HEK293 (cell line): ENCODE measurements around the gene TEX28.

ENCODE experiments used
- CTCF ChIA-PET: fragments of 350-600 bp; formaldehyde crosslinking; extraction: SDS; loops from one replicate; lab custom pipeline; 2021; ENCODE audit warnings: antibody characterized with exemption; lab: Yijun Ruan, JAX
- POLR2A ChIA-PET: fragments of 300-600 bp; formaldehyde crosslinking; extraction: SDS; loops from one replicate; lab custom pipeline; 2020; ENCODE audit warnings: antibody characterized with exemption, inconsistent platforms; lab: Yijun Ruan, JAX
- H3K27ac ChIP-seq: fragments of 200-500 bp; sonication (Bioruptor generic); 2 replicates; pipeline ENCODE4 v1.5.1; 2014; ENCODE audit warnings: low read depth, low read length, control low read depth, inconsistent platforms; ENCODE audit errors: extremely low read depth
- H3K36me3 ChIP-seq, 2 experiments: fragments of 200-500 bp in 1 of 2; sonication (Bioruptor generic) in 1 of 2; 1 replicate in 1 of 2; 2 replicates in 1 of 2; pipeline ENCODE4 v1.5.1; 2014 to 2017; ENCODE audit warnings: inconsistent platforms in 2 of 2, low read length in 2 of 2; ENCODE audit not compliant: control insufficient read depth in 2 of 2, insufficient read depth in 1 of 2
- H3K4me1 ChIP-seq: fragments of 200-500 bp; sonication (Bioruptor generic); 2 replicates; pipeline ENCODE4 v1.5.1; 2014; ENCODE audit warnings: mild to moderate bottlenecking, low read length, inconsistent platforms; ENCODE audit not compliant: control insufficient read depth, insufficient read depth
- H3K4me3 ChIP-seq: 2 replicates; pipeline ENCODE4 v1.5.1; 2011; ENCODE audit warnings: low read depth, mild to moderate bottlenecking, control low read depth, low read length, moderate library complexity
- H3K9me3 ChIP-seq: fragments of 200-500 bp; sonication (Bioruptor generic); 2 replicates; pipeline ENCODE4 v1.5.1; 2014; ENCODE audit warnings: low read depth, low read length, inconsistent platforms; ENCODE audit not compliant: control insufficient read depth, insufficient read depth
- ELK4 ChIP-seq: IDR thresholded peaks from 2 replicates; pipeline ENCODE4 v1.6.1; 2011; ENCODE audit warnings: mild to moderate bottlenecking, low read depth, low read length, borderline replicate concordance
- GFI1B ChIP-seq: fragments of 450-650 bp; formaldehyde crosslinking; IDR thresholded peaks from 2 replicates; pipeline ENCODE4 v1.5.1; 2016; ENCODE audit warnings: missing biosample characterization, missing genetic modification characterization
- INSM2 ChIP-seq: fragments of 450-650 bp; formaldehyde crosslinking; IDR thresholded peaks from 2 replicates; pipeline ENCODE4 v1.5.1; 2016; ENCODE audit warnings: missing biosample characterization, missing genetic modification characterization
- KLF7 ChIP-seq: fragments of 450-650 bp; formaldehyde crosslinking; IDR thresholded peaks from 2 replicates; pipeline ENCODE4 v1.5.1; 2016; ENCODE audit warnings: missing biosample characterization, missing genetic modification characterization, borderline replicate concordance
- MZF1 ChIP-seq: fragments of 450-650 bp; formaldehyde crosslinking; IDR thresholded peaks from 2 replicates; pipeline ENCODE4 v1.5.1; 2017; ENCODE audit warnings: missing biosample characterization, missing genetic modification characterization, borderline replicate concordance
- RBAK ChIP-seq: fragments of 450-650 bp; formaldehyde crosslinking; IDR thresholded peaks from 2 replicates; pipeline ENCODE4 v1.5.1; 2016; ENCODE audit warnings: missing biosample characterization, missing genetic modification characterization
- TRIM28 ChIP-seq: IDR thresholded peaks from 2 replicates; pipeline ENCODE4 v1.6.1; 2011; ENCODE audit warnings: low read length, control low read depth, borderline replicate concordance
- TSHZ1 ChIP-seq: fragments of 450-650 bp; formaldehyde crosslinking; IDR thresholded peaks from 2 replicates; pipeline ENCODE4 v1.5.1; 2016; ENCODE audit warnings: missing biosample characterization, missing genetic modification characterization, borderline replicate concordance
- YY2 ChIP-seq: fragments of 450-650 bp; formaldehyde crosslinking; IDR thresholded peaks from 2 replicates; pipeline ENCODE4 v1.5.1; 2016; ENCODE audit warnings: missing biosample characterization, missing genetic modification characterization
- ZBTB8A ChIP-seq: fragments of 450-650 bp; formaldehyde crosslinking; IDR thresholded peaks from 2 replicates; pipeline ENCODE4 v1.5.1; 2016; ENCODE audit warnings: missing biosample characterization, missing genetic modification characterization
- ZFP3 ChIP-seq: fragments of 450-650 bp; formaldehyde crosslinking; IDR thresholded peaks from 2 replicates; pipeline ENCODE4 v1.5.1; 2016; ENCODE audit warnings: low read depth, missing biosample characterization, missing genetic modification characterization
- ZNF18 ChIP-seq: fragments of 450-650 bp; formaldehyde crosslinking; IDR thresholded peaks from 2 replicates; pipeline ENCODE4 v1.5.1; 2016; ENCODE audit warnings: missing biosample characterization, missing genetic modification characterization
- ZNF202 ChIP-seq: fragments of 450-650 bp; formaldehyde crosslinking; IDR thresholded peaks from 2 replicates; pipeline ENCODE4 v1.5.1; 2016; ENCODE audit warnings: missing biosample characterization, missing genetic modification characterization, borderline replicate concordance
- ZNF214 ChIP-seq: fragments of 450-650 bp; formaldehyde crosslinking; IDR thresholded peaks from 2 replicates; pipeline ENCODE4 v1.5.1; 2017; ENCODE audit warnings: missing biosample characterization, mild to moderate bottlenecking, missing genetic modification characterization, borderline replicate concordance
- ZNF26 ChIP-seq: fragments of 450-650 bp; formaldehyde crosslinking; IDR thresholded peaks from 2 replicates; pipeline ENCODE4 v1.5.1; 2016; ENCODE audit warnings: missing biosample characterization, missing genetic modification characterization
- ZNF391 ChIP-seq: fragments of 450-650 bp; formaldehyde crosslinking; IDR thresholded peaks from 2 replicates; pipeline ENCODE4 v1.5.1; 2016; ENCODE audit warnings: low read depth, missing biosample characterization, missing genetic modification characterization, borderline replicate concordance
- ZNF488 ChIP-seq: fragments of 450-650 bp; formaldehyde crosslinking; IDR thresholded peaks from 2 replicates; pipeline ENCODE4 v1.5.1; 2016; ENCODE audit warnings: missing biosample characterization, missing genetic modification characterization
- ZNF501 ChIP-seq: fragments of 450-650 bp; formaldehyde crosslinking; IDR thresholded peaks from 2 replicates; pipeline ENCODE4 v1.5.1; 2016; ENCODE audit warnings: missing biosample characterization, missing genetic modification characterization
- ZNF654 ChIP-seq: fragments of 450-650 bp; formaldehyde crosslinking; IDR thresholded peaks from 2 replicates; pipeline ENCODE4 v1.5.1; 2016; ENCODE audit warnings: low read depth, missing biosample characterization, missing genetic modification characterization
- ZNF670 ChIP-seq: fragments of 450-650 bp; formaldehyde crosslinking; IDR thresholded peaks from 2 replicates; pipeline ENCODE4 v1.5.1; 2016; ENCODE audit warnings: missing biosample characterization, missing genetic modification characterization, low read depth
- ZNF677 ChIP-seq: fragments of 450-650 bp; IDR thresholded peaks from 2 replicates; pipeline ENCODE4 v1.5.0; 2018; ENCODE audit warnings: missing biosample characterization, mild to moderate bottlenecking, missing genetic modification characterization, moderate library complexity
- ZSCAN16 ChIP-seq: fragments of 450-650 bp; formaldehyde crosslinking; IDR thresholded peaks from 2 replicates; pipeline ENCODE4 v1.5.1; 2016; ENCODE audit warnings: missing biosample characterization, missing genetic modification characterization
- ZSCAN30 ChIP-seq: fragments of 450-650 bp; IDR thresholded peaks from 2 replicates; pipeline ENCODE4 v1.5.1; 2018; ENCODE audit warnings: missing biosample characterization, mild to moderate bottlenecking, missing genetic modification characterization, moderate library complexity
- ZSCAN5A ChIP-seq: fragments of 450-650 bp; formaldehyde crosslinking; IDR thresholded peaks from 2 replicates; pipeline ENCODE4 v1.5.1; 2016; ENCODE audit warnings: missing biosample characterization, missing genetic modification characterization

Gene TEX28

GRCh38 chrX:154312116-154312515, 17.2 kb upstream of the TEX28 start (continued):
- TF ChIP-seq INSM2 (tag by site-specific recombination) (no peak), ZNF670 (tag by site-specific recombination) (no peak), ZNF654 (tag by site-specific recombination) (no peak), ZSCAN30 (tag by site-specific recombination) (no peak), TSHZ1 (tag by site-specific recombination) (no peak), ZNF214 (no peak), ZNF26 (tag by site-specific recombination) (no peak)
- TF ChIP-seq, all 188 proteins: peak for 0

GRCh38 chrX:154310616-154311536, 16.0 kb upstream of the TEX28 start:
- Histone ChIP-seq H3K4me1 (no peaks in the 10 kb centered on the region), H3K9me3 (no peaks in the 10 kb centered on the region), H3K27ac (no peak overlapping the region), H3K4me3 (no peak overlapping the region), H3K36me3 (no peaks in the 10 kb centered on the region)
- ChIA-PET CTCF (interaction anchor here (0.6 to 0.7 kb wide), 2 partner anchors 106 to 197 kb away, joined by 3 read pairs; no protein-coding TSS in a partner anchor), POLR2A (no interaction called here)
- TF ChIP-seq RBAK (tag by site-specific recombination) (no peak), ELK4 (no peak), TRIM28 (no peak), ZNF488 (no peak), KLF7 (tag by site-specific recombination) (no peak), ZNF18 (no peak), ZNF677 (tag by site-specific recombination) (no peak), MZF1 (tag by site-specific recombination) (no peak), ZNF391 (tag by site-specific recombination) (no peak), ZFP3 (tag by site-specific recombination) (no peak), ZBTB8A (tag by site-specific recombination) (no peak), ZNF501 (no peak), ZNF202 (tag by site-specific recombination) (no peak), GFI1B (tag by site-specific recombination) (no peak), YY2 (no peak), ZSCAN16 (no peak), ZSCAN5A (tag by site-specific recombination) (no peak)
